ENCODE results near the gene JAG2.

Gene JAG2

GRCh38 chr14:105144026-105144665, 24.4 kb downstream of the JAG2 start:
- POLR2A ChIA-PET (ENCODE audit: low non-redundant PET): no interaction called here
- DNase-seq (ENCODE audit: low spot score): no peak
- TF ChIP-seq CTCF (conservative IDR thresholded peaks at IDR 0.05; ENCODE audit: low read depth): no peak
- CTCF ChIA-PET: no interaction called here
- peak overlapping the region; percentile 33; the same call in 1 of the 2 replicates for H3K27ac ChIP-seq

GRCh38 chr14:105143451-105144025, 25.0 kb downstream of the JAG2 start:
- ChIA-PET CTCF (no interaction called here), POLR2A (ENCODE audit: low non-redundant PET) (no interaction called here)
- peak overlapping the region; percentile 1; the same call in 1 of the 2 replicates for H3K27ac ChIP-seq
- no peak for TF ChIP-seq CTCF (conservative IDR thresholded peaks at IDR 0.05; ENCODE audit: low read depth)
- DNase-seq (ENCODE audit: low spot score): no peak

- H3K27ac ChIP-seq: peak overlapping the region; percentile 1; the same call in 1 of the 2 replicates
- ChIA-PET POLR2A (ENCODE audit: low non-redundant PET) (no interaction called here), CTCF (no interaction called here)
- DNase-seq (ENCODE audit: low spot score): no peak
- TF ChIP-seq CTCF (conservative IDR thresholded peaks at IDR 0.05; ENCODE audit: low read depth): no peak
Observed at GRCh38 chr14:105142651-105143450, 25.7 kb downstream of the JAG2 start.

GRCh38 chr14:105141486-105142281, 26.9 kb downstream of the JAG2 start:
- no peak for TF ChIP-seq CTCF (conservative IDR thresholded peaks at IDR 0.05; ENCODE audit: low read depth)
- ChIA-PET POLR2A (ENCODE audit: low non-redundant PET) (no interaction called here), CTCF (no interaction called here)
- DNase-seq (ENCODE audit: low spot score): no peak
- peak overlapping the region; percentile 21 for H3K27ac ChIP-seq

GRCh38 chr14:105141026-105141425, 27.6 kb downstream of the JAG2 start:
- TF ChIP-seq CTCF (conservative IDR thresholded peaks at IDR 0.05; ENCODE audit: low read depth): no peak
- ChIA-PET CTCF (no interaction called here), POLR2A (ENCODE audit: low non-redundant PET) (no interaction called here)
- H3K27ac ChIP-seq: peak overlapping the region; percentile 21
- no peak for DNase-seq (ENCODE audit: low spot score)

GRCh38 chr14:105140581-105140980, 28.0 kb downstream of the JAG2 start:
- ChIA-PET CTCF (no interaction called here), POLR2A (ENCODE audit: low non-redundant PET) (no interaction called here)
- TF ChIP-seq CTCF (conservative IDR thresholded peaks at IDR 0.05; ENCODE audit: low read depth): no peak
- H3K27ac ChIP-seq: peak overlapping the region; percentile 21
- no peak for DNase-seq (ENCODE audit: low spot score)

Measured in RWPE1 (cell line).